Osteoblast (primary cell): ENCODE measurements around the gene AOAH. TPM values are rescaled to one million over a fixed set of nuclear protein-coding genes. Genes with fewer than 3 reads are reported as not detected.

Experiments used
- DNase-seq: peaks from one replicate; pipeline ENCODE4 v3.0.0; 2011; ENCODE audit warnings: low spot score, mixed read lengths; ENCODE audit not compliant: insufficient read length; ENCODE audit errors: missing footprints
- H2AFZ ChIP-seq: 2 replicates; pipeline ENCODE4 v1.6.0; 2011; ENCODE audit warnings: mild to moderate bottlenecking, low read length
- H3K27ac ChIP-seq: 2 replicates; pipeline ENCODE4 v1.5.1; 2011; ENCODE audit warnings: mild to moderate bottlenecking, low read depth, low read length, moderate library complexity
- H3K27me3 ChIP-seq: 2 replicates; pipeline ENCODE4 v1.6.0; 2012; ENCODE audit warnings: mild to moderate bottlenecking, control low read depth, inconsistent platforms, low read length, moderate library complexity; ENCODE audit not compliant: insufficient read depth
- H3K36me3 ChIP-seq: 2 replicates; pipeline ENCODE4 v1.5.1; 2011; ENCODE audit warnings: mild to moderate bottlenecking, low read length, control low read depth, moderate library complexity; ENCODE audit not compliant: insufficient read depth
- H3K4me1 ChIP-seq: 2 replicates; pipeline ENCODE4 v1.5.1; 2011; ENCODE audit warnings: mild to moderate bottlenecking, low read length, control low read depth, moderate library complexity; ENCODE audit not compliant: insufficient read depth
- H3K4me2 ChIP-seq: 2 replicates; pipeline ENCODE4 v1.6.0; 2011; ENCODE audit warnings: mild to moderate bottlenecking, low read length; ENCODE audit not compliant: insufficient read depth
- H3K4me3 ChIP-seq: fragments of 200-600 bp; sonication (generic); 3 replicates; pipeline ENCODE4 v1.5.1; 2012; ENCODE audit warnings: mild to moderate bottlenecking, low read length, inconsistent platforms; ENCODE audit not compliant: insufficient read depth
- H3K79me2 ChIP-seq: 2 replicates; pipeline ENCODE4 v1.6.0; 2012; ENCODE audit warnings: mild to moderate bottlenecking, low read length, control low read depth, inconsistent platforms; ENCODE audit not compliant: insufficient read depth
- H3K9me3 ChIP-seq: 2 replicates; pipeline ENCODE4 v1.5.1; 2011; ENCODE audit warnings: low read depth, low read length, control low read depth
- H4K20me1 ChIP-seq: 2 replicates; pipeline ENCODE4 v1.6.0; 2012; ENCODE audit warnings: mild to moderate bottlenecking, low read length, control low read depth; ENCODE audit not compliant: insufficient read depth
- CTCF ChIP-seq: IDR thresholded peaks from 2 replicates; pipeline ENCODE4 v1.5.1; 2011; ENCODE audit warnings: mild to moderate bottlenecking, low read depth, low read length, moderate library complexity; ENCODE audit errors: extremely low read depth
- total RNA-seq: library from RNA; depleted of rRNA; stranded (reverse); fragments of >200 nt; gene quantifications from 2 replicates; pipeline ENCODE4 v1.2.3, GENCODE V29; 2012

AOAH gene
- total RNA-seq, 1 donor = under 0.01 TPM

GRCh38 chr7:36658335-36659171 lies 65.7 kb downstream of the AOAH start:
- Histone ChIP-seq H3K4me1 (peaks cover 29% of the 10 kb centered on the region), H3K4me3 (no peak overlapping the region), H2AFZ (no peak overlapping the region), H4K20me1 (no peaks in the 10 kb centered on the region), H3K9me3 (no peaks in the 10 kb centered on the region), H3K27me3 (no peaks in the 10 kb centered on the region), H3K4me2 (peak overlapping the region; percentile 51), H3K36me3 (no peaks in the 10 kb centered on the region), H3K79me2 (no peaks in the 10 kb centered on the region), H3K27ac (peak overlapping the region; percentile 96)
- peak; percentile 89 for DNase-seq
- TF ChIP-seq CTCF = no peak

- no peak for TF ChIP-seq CTCF
- H3K4me2 ChIP-seq = no peak overlapping the region
- H3K79me2 ChIP-seq = no peaks in the 10 kb centered on the region
- H3K27me3 ChIP-seq = no peaks in the 10 kb centered on the region
- no peak for DNase-seq
- no peaks in the 10 kb centered on the region for H4K20me1 ChIP-seq
- no peaks in the 10 kb centered on the region for H3K36me3 ChIP-seq
- no peaks in the 10 kb centered on the region for H3K9me3 ChIP-seq
- no peak overlapping the region for H3K27ac ChIP-seq
- no peak overlapping the region for H2AFZ ChIP-seq
- H3K4me1 ChIP-seq = peaks cover 41% of the 10 kb centered on the region
- no peak overlapping the region for H3K4me3 ChIP-seq
These were observed 67.1 kb downstream of the AOAH start for GRCh38 chr7:36657036-36657660.

- no peaks in the 10 kb centered on the region for H3K36me3 ChIP-seq
- no peak overlapping the region for H3K4me3 ChIP-seq
- H3K27me3 ChIP-seq = no peaks in the 10 kb centered on the region
- no peak for TF ChIP-seq CTCF
- no peak for DNase-seq
- no peaks in the 10 kb centered on the region for H4K20me1 ChIP-seq
- peaks cover 44% of the 10 kb centered on the region for H3K4me1 ChIP-seq
- H3K27ac ChIP-seq = no peak overlapping the region
- H3K79me2 ChIP-seq = no peaks in the 10 kb centered on the region
- no peak overlapping the region for H2AFZ ChIP-seq
- H3K9me3 ChIP-seq = no peaks in the 10 kb centered on the region
- H3K4me2 ChIP-seq = no peak overlapping the region
These were observed 69.9 kb downstream of the AOAH start for GRCh38 chr7:36654436-36654835.

- no peak for TF ChIP-seq CTCF
- Histone ChIP-seq H3K4me2 (peak overlapping the region; percentile 43), H3K79me2 (no peaks in the 10 kb centered on the region), H3K36me3 (no peaks in the 10 kb centered on the region), H2AFZ (peak overlapping the region; percentile 9), H3K27me3 (no peaks in the 10 kb centered on the region), H3K27ac (peak overlapping the region; percentile 62), H4K20me1 (no peaks in the 10 kb centered on the region), H3K4me1 (peaks cover 38% of the 10 kb centered on the region), H3K9me3 (no peaks in the 10 kb centered on the region), H3K4me3 (no peak overlapping the region)
- DNase-seq = no peak
These were observed 70.5 kb downstream of the AOAH start for GRCh38 chr7:36653663-36654355.
